Transverse colon (tissue), 4 donors: ENCODE results near the gene BBS4. TPM values are rescaled to one million over a fixed set of nuclear protein-coding genes. Genes with fewer than 3 reads are reported as not detected.

Experiments
- DNase-seq: peaks from one replicate; pipeline ENCODE4 v3.0.0-alpha.2; 2019
- H3K27ac ChIP-seq, 4 donors: fragments of 200-600 bp; sonication (generic); 2 replicates each; pipeline ENCODE4 v1.5.1; 2016 to 2018; ENCODE audit warnings: inconsistent platforms in 4 of 4
- H3K27me3 ChIP-seq: fragments of 200-600 bp; sonication (generic); 2 replicates; pipeline ENCODE4 v1.5.1; 2017; ENCODE audit warnings: inconsistent platforms
- H3K36me3 ChIP-seq, 4 donors: fragments of 200-600 bp; sonication (generic); 2 replicates each; pipeline ENCODE4 v1.5.1; 2017 to 2019; ENCODE audit warnings: inconsistent platforms in 4 of 4
- H3K4me1 ChIP-seq, 4 donors: fragments of 200-600 bp; sonication (generic); 2 replicates each; pipeline ENCODE4 v1.5.1; 2017 to 2020; ENCODE audit warnings: inconsistent platforms in 4 of 4
- H3K4me3 ChIP-seq, 4 donors: fragments of 200-600 bp; sonication (generic); 1 replicate in 1 of 4; 2 replicates in 3 of 4; pipeline versions ENCODE4 v1.5.1 to v1.6.1; 2017 to 2019; ENCODE audit warnings: inconsistent platforms in 4 of 4
- H3K9me3 ChIP-seq, 2 donors: fragments of 200-600 bp; sonication (generic); 2 replicates each; pipeline ENCODE4 v1.5.1; 2017 to 2019; ENCODE audit warnings: inconsistent platforms in 2 of 2
- CTCF ChIP-seq, 5 experiments: fragments of 200-600 bp in 3 of 5; fragments of 450-650 bp in 2 of 5; sonication (generic) in 3 of 5; IDR thresholded peaks; 1 replicate in 2 of 5; 2 replicates in 3 of 5; pipeline ENCODE4 v1.5.1; 2016 to 2017; ENCODE audit warnings: antibody characterized with exemption in 5 of 5, inconsistent platforms in 3 of 5, mild to moderate bottlenecking in 2 of 5, moderate library complexity in 1 of 5
- EP300 ChIP-seq: sonication (generic); formaldehyde crosslinking; IDR thresholded peaks from one replicate; pipeline ENCODE4 v1.6.1; 2017; ENCODE audit warnings: antibody characterized with exemption, low read depth
- POLR2A ChIP-seq: fragments of 450-650 bp; IDR thresholded peaks from one replicate; pipeline ENCODE4 v1.6.1; 2016; ENCODE audit warnings: antibody characterized with exemption, mild to moderate bottlenecking, moderate library complexity
- POLR2AphosphoS5 ChIP-seq, 3 donors: sonication (generic); formaldehyde crosslinking; IDR thresholded peaks; one replicate each; pipeline ENCODE4 v1.6.1; 2016; ENCODE audit warnings: antibody characterized with exemption in 3 of 3
- WGBS, 2 donors: methylation state at CpG; one replicate each; pipeline ENCODE4 v1.1.5; 2018; ENCODE audit warnings: low coverage in 1 of 2; 5-methylcytosine and 5-hydroxymethylcytosine counted together
- in situ Hi-C, 4 donors: fragments of 200-750 bp; cut with MboI; loops; one replicate each; pipeline versions ENCODE4 v1.15.0 to v1.15.1; 2017; ENCODE audit warnings: low sequenced_read_pairs in 3 of 4, low pct_ligation_motif_present in 1 of 4, low pct_unique_long_range_greater_than_20kb in 1 of 4
- intact Hi-C: fragments of 100-400 bp; cut with DNase I; formaldehyde crosslinking; loops from one replicate; pipeline ENCODE4 v1.15.1; 2023; ENCODE audit warnings: low total_unique reads
- total RNA-seq, 4 donors: library from RNA; depleted of rRNA; stranded (reverse); fragments of >200 nt; gene quantifications; one replicate each; pipeline ENCODE4 v1.1.0, GENCODE V29; 2016

Gene BBS4
- total RNA-seq, 4 donors from 2014 or later = 9.2 to 21.3 (median 19.2) TPM

GRCh38 chr15:72764656-72765055, 78.6 kb downstream of the BBS4 start:
- Histone ChIP-seq H3K4me1 (no peaks in the 10 kb centered on the region), H3K27me3 (no peaks in the 10 kb centered on the region), H3K4me3 (no peak overlapping the region), H3K36me3 (peaks cover 0 to 55% (median 12%) of the 10 kb centered on the region in 4 donors), H3K27ac (no peak overlapping the region), H3K9me3 (peaks cover 0 to 16% of the 10 kb centered on the region in 2 donors)
- in situ Hi-C loops = no loop called here
- intact Hi-C loops = loop anchor here (5.0 kb wide), 1 partner anchor 608 kb away; no protein-coding TSS in a partner anchor
- TF ChIP-seq EP300 = no peak
- TF ChIP-seq POLR2A = no peak
- TF ChIP-seq POLR2AphosphoS5 (IDR thresholded peaks at IDR 0.05) = no peak
- TF ChIP-seq CTCF (IDR thresholded peaks at IDR 0.05) = no peak
- no peak for DNase-seq
- 95 to 96% methylated on average over 3 of the region's 3 CpGs for WGBS, 2 donors

GRCh38 chr15:72766025-72766424, 80.0 kb downstream of the BBS4 start:
- Histone ChIP-seq H3K27ac (no peak overlapping the region), H3K27me3 (no peaks in the 10 kb centered on the region), H3K4me3 (no peak overlapping the region), H3K36me3 (peaks cover 0 to 60% (median 12%) of the 10 kb centered on the region in 4 donors), H3K9me3 (peaks cover 0 to 16% of the 10 kb centered on the region in 2 donors), H3K4me1 (no peaks in the 10 kb centered on the region)
- TF ChIP-seq CTCF (IDR thresholded peaks at IDR 0.05) (no peak), POLR2AphosphoS5 (IDR thresholded peaks at IDR 0.05) (no peak), EP300 (no peak), POLR2A (no peak)
- 97 to 100% methylated on average over 2 of the region's 2 CpGs for WGBS, 2 donors
- in situ Hi-C loops (no loop called here), intact Hi-C loops (no loop called here)
- no peak for DNase-seq

GRCh38 chr15:72766780-72767179, 80.8 kb downstream of the BBS4 start:
- in situ Hi-C loops = no loop called here
- H3K36me3 ChIP-seq = peaks cover 0 to 66% (median 12%) of the 10 kb centered on the region in 4 donors
- no peak for DNase-seq

GRCh38 chr15:72770673-72771328, 84.8 kb downstream of the BBS4 start:
- no peaks in the 10 kb centered on the region for H3K27me3 ChIP-seq
- 75 to 76% methylated on average over 6 of the region's 6 CpGs for WGBS, 2 donors
- no peaks in the 10 kb centered on the region for H3K4me1 ChIP-seq
- in situ Hi-C loops = no loop called here
- DNase-seq = no peak
- no peak overlapping the region for H3K27ac ChIP-seq
- peaks cover 0 to 16% of the 10 kb centered on the region in 2 donors for H3K9me3 ChIP-seq
- intact Hi-C loops = no loop called here
- no peak overlapping the region for H3K4me3 ChIP-seq
- TF ChIP-seq EP300 (no peak), POLR2AphosphoS5 (IDR thresholded peaks at IDR 0.05) (no peak), CTCF (IDR thresholded peaks at IDR 0.05) (no peak), POLR2A (no peak)
- peaks cover 0 to 62% (median 12%) of the 10 kb centered on the region in 4 donors for H3K36me3 ChIP-seq

More at GRCh38 chr15:72766780-72767179, 80.8 kb downstream of the BBS4 start:
- Histone ChIP-seq H3K27ac (no peak overlapping the region), H3K4me1 (no peaks in the 10 kb centered on the region), H3K27me3 (no peaks in the 10 kb centered on the region), H3K9me3 (peaks cover 0 to 16% of the 10 kb centered on the region in 2 donors), H3K4me3 (no peak overlapping the region)
- 94 to 100% methylated on average over 2 of the region's 2 CpGs for WGBS, 2 donors
- no peak for TF ChIP-seq POLR2A
- TF ChIP-seq CTCF (IDR thresholded peaks at IDR 0.05) = no peak
- no peak for TF ChIP-seq POLR2AphosphoS5 (IDR thresholded peaks at IDR 0.05)
- TF ChIP-seq EP300 = no peak
- intact Hi-C loops = no loop called here
